C4-2B (cell line): Measurements from ENCODE around the gene POLR3A.
"Not testable (repeated sequence)": the region's sequence is repeated elsewhere in the genome, so short reads cannot be mapped to it uniquely, and the experiment has no call there.

Experiments
- H3K27ac ChIP-seq: fragments of 450-650 bp; 2 replicates; pipeline ENCODE4 v1.5.1; 2017
- CTCF ChIP-seq: fragments of 450-650 bp; conservative IDR thresholded peaks from 2 replicates; pipeline ENCODE4 v1.5.1; 2017; ENCODE audit warnings: mild to moderate bottlenecking
- ZFX ChIP-seq: fragments of 450-650 bp; IDR thresholded peaks from 2 replicates; pipeline ENCODE4 v1.6.1; 2017

POLR3A gene

GRCh38 chr10:78069151-78069550, 39.8 kb upstream of the POLR3A start:
- H3K27ac ChIP-seq: no peak overlapping the region
- TF ChIP-seq ZFX: no peak
- TF ChIP-seq CTCF: no peak

GRCh38 chr10:78066728-78067430, 37.6 kb upstream of the POLR3A start:
- no peak overlapping the region for H3K27ac ChIP-seq
- TF ChIP-seq ZFX (no peak), CTCF (no peak)

- TF ChIP-seq ZFX: no peak
- TF ChIP-seq CTCF: no peak
- no peak overlapping the region for H3K27ac ChIP-seq
Observed at GRCh38 chr10:78066012-78066411, 36.7 kb upstream of the POLR3A start.

- TF ChIP-seq CTCF: no peak
- no peak for TF ChIP-seq ZFX
- no peak overlapping the region for H3K27ac ChIP-seq
Observed at GRCh38 chr10:78065611-78066010, 36.3 kb upstream of the POLR3A start.

- H3K27ac ChIP-seq: not testable (repeated sequence)
Observed at GRCh38 chr10:78064919-78065318, 35.6 kb upstream of the POLR3A start.

GRCh38 chr10:78063236-78063635, 33.9 kb upstream of the POLR3A start:
- TF ChIP-seq ZFX (no peak), CTCF (no peak)
- no peak overlapping the region for H3K27ac ChIP-seq

- TF ChIP-seq CTCF (no peak), ZFX (no peak)
- no peak overlapping the region for H3K27ac ChIP-seq
Observed at GRCh38 chr10:78062296-78062695, 33.0 kb upstream of the POLR3A start.

GRCh38 chr10:78059906-78060702, 30.8 kb upstream of the POLR3A start:
- no peak overlapping the region for H3K27ac ChIP-seq
- TF ChIP-seq ZFX: no peak
- TF ChIP-seq CTCF: no peak
